ENCODE results near the gene SF3B6. TPM values are rescaled to one million over a fixed set of nuclear protein-coding genes. Genes with fewer than 3 reads are reported as not detected.

Gene SF3B6
- total RNA-seq, 1 donor from 2014 or later = 105 TPM

DNA sequence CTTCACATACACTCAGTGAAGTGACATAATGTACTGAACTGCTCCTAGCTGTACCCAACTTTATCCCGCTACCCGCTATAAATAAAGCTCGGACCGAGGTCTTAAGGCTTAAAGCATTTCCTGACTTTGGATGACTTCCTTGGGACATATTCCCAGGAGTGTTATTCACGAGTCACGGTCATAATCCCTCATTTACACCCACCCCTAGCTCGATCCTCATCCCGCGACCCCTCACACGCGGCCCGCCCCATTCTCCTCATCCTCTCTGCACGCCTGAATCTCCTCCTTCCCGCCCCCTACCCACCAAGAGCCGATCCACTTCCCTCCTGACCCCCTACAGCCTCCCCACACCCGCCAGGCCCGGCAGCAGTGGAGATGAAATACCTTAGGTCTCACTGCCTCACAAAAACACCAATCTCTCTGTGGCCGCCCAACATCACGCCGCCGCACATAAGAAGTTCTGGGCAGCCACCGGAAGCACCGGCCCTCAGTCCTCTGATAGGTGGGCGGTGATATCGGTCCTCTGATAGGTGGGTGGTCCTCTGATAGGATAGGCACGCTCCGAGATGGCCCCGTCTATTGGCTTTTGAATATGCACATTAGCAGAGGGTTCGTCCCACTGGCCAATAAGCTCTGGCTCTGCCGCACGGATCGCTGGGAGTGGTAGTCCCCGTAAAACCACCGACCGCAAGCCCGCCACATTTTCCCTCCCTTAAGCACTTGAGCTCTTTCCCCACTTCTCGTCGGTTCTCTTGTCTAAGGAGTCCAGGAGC, 29.0 kb downstream of the SF3B6 start, which contains the start of gene WDCP:
Gene WDCP (minus strand): TSS at position 462 of the 773 bp plus-strand sequence. CDS start 7,897 bp downstream, outside the sequence.
- DNase-seq (ENCODE audit: low read depth) (peak; percentile 99), FAIRE-seq (peak; percentile 80)
- H3K4me1 ChIP-seq (ENCODE audit: insufficient read depth, low read length) = peaks cover 13% of the 10 kb centered on the region
- H4K20me1 ChIP-seq (ENCODE audit: insufficient read depth, low read length) = no peaks in the 10 kb centered on the region
- no peaks in the 10 kb centered on the region for H3K36me3 ChIP-seq (ENCODE audit: insufficient read depth, low read length)
- peaks cover 37% of the 10 kb centered on the region for H3K79me2 ChIP-seq (ENCODE audit: insufficient read depth, low read length)
- H3K9ac ChIP-seq (ENCODE audit: low read length) = peak within 1 kb of the TSS; percentile 94
- no peaks in the 10 kb centered on the region for H3K27me3 Mint-ChIP-seq (ENCODE audit: low read depth, unreplicated experiment)
- H3K27me3 ChIP-seq (ENCODE audit: insufficient read depth, low read length) = no peaks in the 10 kb centered on the region
- no peaks in the 10 kb centered on the region for H3K36me3 Mint-ChIP-seq (ENCODE audit: low read depth, unreplicated experiment)
- peak within 1 kb of the TSS; percentile 94 for H3K4me3 ChIP-seq (ENCODE audit: insufficient read depth, low read depth, low read length)
- peak within 1 kb of the TSS; percentile 85 for H2AFZ ChIP-seq (ENCODE audit: low read depth, low read length)
- peak within 1 kb of the TSS; percentile 63 for H3K27ac ChIP-seq (ENCODE audit: low read depth, low read length)
- peaks cover 9% of the 10 kb centered on the region for H3K4me1 Mint-ChIP-seq (ENCODE audit: low read depth, unreplicated experiment)
- H3K9me3 Mint-ChIP-seq (ENCODE audit: unreplicated experiment) = no peaks in the 10 kb centered on the region
- peak within 1 kb of the TSS; percentile 92 for H3K4me2 ChIP-seq (ENCODE audit: low read length)
- peak within 1 kb of the TSS; percentile 94 for H3K27ac Mint-ChIP-seq (ENCODE audit: unreplicated experiment)
- H3K9me3 ChIP-seq (ENCODE audit: insufficient read depth, low read depth, low read length) = no peaks in the 10 kb centered on the region
- peak within 1 kb of the TSS; percentile 100 for H3K4me3 Mint-ChIP-seq (ENCODE audit: unreplicated experiment)
- TF ChIP-seq EZH2 (IDR thresholded peaks at IDR 0.05; ENCODE audit: insufficient read depth, low read length) = no peak
- TF ChIP-seq, protein P1, sequence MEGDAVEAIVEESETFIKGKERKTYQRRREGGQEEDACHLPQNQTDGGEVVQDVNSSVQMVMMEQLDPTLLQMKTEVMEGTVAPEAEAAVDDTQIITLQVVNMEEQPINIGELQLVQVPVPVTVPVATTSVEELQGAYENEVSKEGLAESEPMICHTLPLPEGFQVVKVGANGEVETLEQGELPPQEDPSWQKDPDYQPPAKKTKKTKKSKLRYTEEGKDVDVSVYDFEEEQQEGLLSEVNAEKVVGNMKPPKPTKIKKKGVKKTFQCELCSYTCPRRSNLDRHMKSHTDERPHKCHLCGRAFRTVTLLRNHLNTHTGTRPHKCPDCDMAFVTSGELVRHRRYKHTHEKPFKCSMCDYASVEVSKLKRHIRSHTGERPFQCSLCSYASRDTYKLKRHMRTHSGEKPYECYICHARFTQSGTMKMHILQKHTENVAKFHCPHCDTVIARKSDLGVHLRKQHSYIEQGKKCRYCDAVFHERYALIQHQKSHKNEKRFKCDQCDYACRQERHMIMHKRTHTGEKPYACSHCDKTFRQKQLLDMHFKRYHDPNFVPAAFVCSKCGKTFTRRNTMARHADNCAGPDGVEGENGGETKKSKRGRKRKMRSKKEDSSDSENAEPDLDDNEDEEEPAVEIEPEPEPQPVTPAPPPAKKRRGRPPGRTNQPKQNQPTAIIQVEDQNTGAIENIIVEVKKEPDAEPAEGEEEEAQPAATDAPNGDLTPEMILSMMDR (IDR thresholded peaks at IDR 0.05; ENCODE audit: insufficient read depth, low read depth, low read length) = no peak

- H3K27ac ChIP-seq (ENCODE audit: low read depth, low read length) = peak overlapping the region; percentile 63
- H2AFZ ChIP-seq (ENCODE audit: low read depth, low read length) = peak overlapping the region; percentile 85
- H3K79me2 ChIP-seq (ENCODE audit: insufficient read depth, low read length) = peaks cover 37% of the 10 kb centered on the region
- H3K4me3 ChIP-seq (ENCODE audit: insufficient read depth, low read depth, low read length) = peak overlapping the region; percentile 94
- H3K27me3 ChIP-seq (ENCODE audit: insufficient read depth, low read length) = no peaks in the 10 kb centered on the region
- H4K20me1 ChIP-seq (ENCODE audit: insufficient read depth, low read length) = no peaks in the 10 kb centered on the region
- Mint-ChIP-seq H3K9me3 (ENCODE audit: unreplicated experiment) (no peaks in the 10 kb centered on the region), H3K4me1 (ENCODE audit: low read depth, unreplicated experiment) (peaks cover 9% of the 10 kb centered on the region), H3K27me3 (ENCODE audit: low read depth, unreplicated experiment) (no peaks in the 10 kb centered on the region), H3K4me3 (ENCODE audit: unreplicated experiment) (peak overlapping the region; percentile 100), H3K36me3 (ENCODE audit: low read depth, unreplicated experiment) (no peaks in the 10 kb centered on the region), H3K27ac (ENCODE audit: unreplicated experiment) (no peak overlapping the region)
- H3K4me1 ChIP-seq (ENCODE audit: insufficient read depth, low read length) = peaks cover 13% of the 10 kb centered on the region
- H3K4me2 ChIP-seq (ENCODE audit: low read length) = peak overlapping the region; percentile 92
- peak overlapping the region; percentile 94 for H3K9ac ChIP-seq (ENCODE audit: low read length)
- H3K9me3 ChIP-seq (ENCODE audit: insufficient read depth, low read depth, low read length) = no peaks in the 10 kb centered on the region
- DNase-seq (ENCODE audit: low read depth) (no peak), FAIRE-seq (no peak)
- H3K36me3 ChIP-seq (ENCODE audit: insufficient read depth, low read length) = no peaks in the 10 kb centered on the region
- TF ChIP-seq EZH2 (IDR thresholded peaks at IDR 0.05; ENCODE audit: insufficient read depth, low read length) = no peak
- TF ChIP-seq, protein P1 (IDR thresholded peaks at IDR 0.05; ENCODE audit: insufficient read depth, low read depth, low read length) = no peak
These were observed 29.6 kb downstream of the SF3B6 start for GRCh38 chr2:24046599-24046929.

Measured in astrocyte (in vitro differentiated cells and primary cell).